SK-N-SH (cell line): Measurements from ENCODE around the gene ST13.

Experiments used
- EZH2phosphoT487 ChIP-seq: fragments of 200-600 bp; sonication (generic); IDR thresholded peaks from 2 replicates; pipeline ENCODE4 v1.6.1; 2017; ENCODE audit warnings: low read depth, mixed run types, mild to moderate bottlenecking, antibody characterized with exemption, moderate library complexity, borderline replicate concordance
- FOXJ3 ChIP-seq: sonication (generic); formaldehyde crosslinking; IDR thresholded peaks from 2 replicates; pipeline ENCODE4 v1.5.1; 2020; ENCODE audit warnings: mild to moderate bottlenecking, missing genetic modification reagents
- GABPA ChIP-seq: IDR thresholded peaks from 2 replicates; pipeline ENCODE4 v1.4.0; 2012; ENCODE audit warnings: low read depth, mild to moderate bottlenecking
- NFIC ChIP-seq: IDR thresholded peaks from 2 replicates; pipeline ENCODE4 v1.4.0; 2012; ENCODE audit warnings: borderline replicate concordance
- POLR2AphosphoS5 ChIP-seq: IDR thresholded peaks from 2 replicates; pipeline ENCODE4 v1.6.1; 2012; ENCODE audit warnings: low read depth, low read length
- SIN3A ChIP-seq: IDR thresholded peaks from 2 replicates; pipeline ENCODE4 v1.6.1; 2012; ENCODE audit warnings: low read depth, mild to moderate bottlenecking, low read length, moderate library complexity, borderline replicate concordance
- USF2 ChIP-seq: fragments of 150-350 bp; IDR thresholded peaks from 2 replicates; pipeline ENCODE4 v1.6.1; 2017; ENCODE audit warnings: antibody characterized with exemption, low read length, low read depth, borderline replicate concordance
- YY1 ChIP-seq: IDR thresholded peaks from 2 replicates; pipeline ENCODE4 v1.4.0; 2012; ENCODE audit warnings: low read depth, mild to moderate bottlenecking
- TF ChIP-seq, protein P1 (sequence below): fragments of 200-600 bp; sonication (generic); IDR thresholded peaks from 2 replicates; pipeline ENCODE4 v1.6.1; 2017; ENCODE audit warnings: antibody characterized with exemption, mild to moderate bottlenecking, moderate library complexity
- TF ChIP-seq, protein P2 (sequence below): IDR thresholded peaks from 2 replicates; pipeline ENCODE4; 2012

GRCh38 chr22:40878922-40879321 lies 22.5 kb upstream of the ST13 start:
- TF ChIP-seq USF2 (no peak), GABPA (no peak), EZH2phosphoT487 (no peak), SIN3A (no peak), FOXJ3 (CRISPR knock-in tag) (no peak), POLR2AphosphoS5 (no peak), YY1 (no peak), NFIC (no peak)
- TF ChIP-seq, protein P1, sequence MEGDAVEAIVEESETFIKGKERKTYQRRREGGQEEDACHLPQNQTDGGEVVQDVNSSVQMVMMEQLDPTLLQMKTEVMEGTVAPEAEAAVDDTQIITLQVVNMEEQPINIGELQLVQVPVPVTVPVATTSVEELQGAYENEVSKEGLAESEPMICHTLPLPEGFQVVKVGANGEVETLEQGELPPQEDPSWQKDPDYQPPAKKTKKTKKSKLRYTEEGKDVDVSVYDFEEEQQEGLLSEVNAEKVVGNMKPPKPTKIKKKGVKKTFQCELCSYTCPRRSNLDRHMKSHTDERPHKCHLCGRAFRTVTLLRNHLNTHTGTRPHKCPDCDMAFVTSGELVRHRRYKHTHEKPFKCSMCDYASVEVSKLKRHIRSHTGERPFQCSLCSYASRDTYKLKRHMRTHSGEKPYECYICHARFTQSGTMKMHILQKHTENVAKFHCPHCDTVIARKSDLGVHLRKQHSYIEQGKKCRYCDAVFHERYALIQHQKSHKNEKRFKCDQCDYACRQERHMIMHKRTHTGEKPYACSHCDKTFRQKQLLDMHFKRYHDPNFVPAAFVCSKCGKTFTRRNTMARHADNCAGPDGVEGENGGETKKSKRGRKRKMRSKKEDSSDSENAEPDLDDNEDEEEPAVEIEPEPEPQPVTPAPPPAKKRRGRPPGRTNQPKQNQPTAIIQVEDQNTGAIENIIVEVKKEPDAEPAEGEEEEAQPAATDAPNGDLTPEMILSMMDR, result no peak
- TF ChIP-seq, protein P2, sequence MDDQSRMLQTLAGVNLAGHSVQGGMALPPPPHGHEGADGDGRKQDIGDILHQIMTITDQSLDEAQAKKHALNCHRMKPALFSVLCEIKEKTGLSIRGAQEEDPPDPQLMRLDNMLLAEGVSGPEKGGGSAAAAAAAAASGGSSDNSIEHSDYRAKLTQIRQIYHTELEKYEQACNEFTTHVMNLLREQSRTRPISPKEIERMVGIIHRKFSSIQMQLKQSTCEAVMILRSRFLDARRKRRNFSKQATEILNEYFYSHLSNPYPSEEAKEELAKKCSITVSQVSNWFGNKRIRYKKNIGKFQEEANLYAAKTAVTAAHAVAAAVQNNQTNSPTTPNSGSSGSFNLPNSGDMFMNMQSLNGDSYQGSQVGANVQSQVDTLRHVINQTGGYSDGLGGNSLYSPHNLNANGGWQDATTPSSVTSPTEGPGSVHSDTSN, result no peak
